ENCODE data around the gene LGALS3BP.
"Not testable (repeated sequence)": the region's sequence is repeated elsewhere in the genome, so short reads cannot be mapped to it uniquely, and the experiment has no call there.

LGALS3BP gene, protein sequence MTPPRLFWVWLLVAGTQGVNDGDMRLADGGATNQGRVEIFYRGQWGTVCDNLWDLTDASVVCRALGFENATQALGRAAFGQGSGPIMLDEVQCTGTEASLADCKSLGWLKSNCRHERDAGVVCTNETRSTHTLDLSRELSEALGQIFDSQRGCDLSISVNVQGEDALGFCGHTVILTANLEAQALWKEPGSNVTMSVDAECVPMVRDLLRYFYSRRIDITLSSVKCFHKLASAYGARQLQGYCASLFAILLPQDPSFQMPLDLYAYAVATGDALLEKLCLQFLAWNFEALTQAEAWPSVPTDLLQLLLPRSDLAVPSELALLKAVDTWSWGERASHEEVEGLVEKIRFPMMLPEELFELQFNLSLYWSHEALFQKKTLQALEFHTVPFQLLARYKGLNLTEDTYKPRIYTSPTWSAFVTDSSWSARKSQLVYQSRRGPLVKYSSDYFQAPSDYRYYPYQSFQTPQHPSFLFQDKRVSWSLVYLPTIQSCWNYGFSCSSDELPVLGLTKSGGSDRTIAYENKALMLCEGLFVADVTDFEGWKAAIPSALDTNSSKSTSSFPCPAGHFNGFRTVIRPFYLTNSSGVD

GRCh38 chr17:78979780-78980623 is at the start of gene LGALS3BP:
Gene LGALS3BP, minus strand, starts transcription at chr17:78979923. Its CDS starts 2,732 bp downstream, at chr17:78977191.
- DNase-seq (ENCODE audit: low read depth): peak; percentile 10

DNA sequence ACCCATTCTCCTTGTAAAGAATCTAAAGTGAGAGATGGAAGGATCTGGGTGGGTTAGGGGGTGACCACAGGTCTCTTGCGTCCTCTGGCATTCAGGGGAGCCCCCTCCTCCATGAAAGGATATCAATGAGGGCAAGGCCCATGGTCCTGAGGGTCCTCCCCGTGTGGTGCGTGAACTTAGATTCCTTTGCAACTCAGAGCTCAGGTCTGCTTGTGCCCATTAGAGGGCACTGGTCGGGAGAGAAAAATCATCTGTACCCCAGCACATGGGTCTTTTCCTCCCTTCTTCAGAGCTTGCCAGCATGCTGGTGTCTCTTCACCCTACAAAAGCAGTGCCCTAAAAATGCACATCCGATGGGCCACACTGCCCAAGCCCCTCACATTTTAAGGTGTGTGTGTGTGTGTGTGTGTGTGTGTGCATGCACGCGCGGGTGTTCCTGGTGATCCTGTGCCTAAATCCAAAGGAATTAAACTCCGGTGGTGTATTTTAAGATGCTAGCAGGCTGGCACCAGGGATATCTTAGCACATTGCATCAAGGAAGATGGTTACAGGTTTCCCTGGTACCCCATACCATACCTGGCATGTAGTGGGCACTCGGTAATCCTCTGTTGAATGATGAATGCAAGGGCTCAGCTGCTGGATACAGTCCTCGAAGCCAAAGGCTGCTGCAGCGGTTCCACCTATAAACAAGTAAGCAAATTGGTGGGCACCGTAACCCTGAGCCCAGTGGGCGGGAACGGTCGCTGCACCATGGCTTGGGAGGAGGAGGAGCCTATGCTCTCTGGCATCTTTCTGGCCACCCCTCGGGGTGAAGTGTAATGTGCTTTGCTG is 49.0 kb upstream of the LGALS3BP start:
- no peak for DNase-seq (ENCODE audit: low read depth)

DNA sequence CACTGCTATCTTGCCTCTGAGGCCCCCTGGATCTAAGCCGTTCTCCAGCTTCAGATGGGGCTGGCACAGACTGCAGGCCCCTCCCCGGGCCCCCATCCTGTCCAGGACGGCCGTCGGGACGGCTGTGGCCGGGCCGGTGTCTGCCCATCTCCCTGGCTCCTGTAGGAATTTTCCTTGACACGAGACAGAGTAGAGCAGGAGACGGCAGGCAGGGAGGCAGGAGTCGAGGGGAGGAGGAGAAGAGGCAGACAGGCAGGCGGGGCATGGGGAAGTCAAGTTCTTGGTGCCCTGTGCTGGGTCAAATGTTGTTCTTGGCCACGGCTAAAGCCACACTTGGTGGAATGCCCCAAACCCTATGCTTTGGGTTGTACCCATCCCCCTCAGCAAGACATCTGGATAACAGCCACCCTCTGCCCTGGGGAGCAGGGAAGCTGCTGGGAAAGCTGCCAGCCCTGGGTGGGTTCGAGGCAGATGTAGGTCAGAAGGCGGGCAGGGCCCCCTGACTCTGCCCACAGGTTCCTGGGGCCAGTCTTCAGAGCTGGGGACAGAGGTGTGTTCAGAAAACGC is 48.3 kb upstream of the LGALS3BP start:
- DNase-seq (ENCODE audit: low read depth): no peak

- DNase-seq (ENCODE audit: low read depth): no peak
These were observed 47.7 kb upstream of the LGALS3BP start for GRCh38 chr17:79027274-79027924.

DNA sequence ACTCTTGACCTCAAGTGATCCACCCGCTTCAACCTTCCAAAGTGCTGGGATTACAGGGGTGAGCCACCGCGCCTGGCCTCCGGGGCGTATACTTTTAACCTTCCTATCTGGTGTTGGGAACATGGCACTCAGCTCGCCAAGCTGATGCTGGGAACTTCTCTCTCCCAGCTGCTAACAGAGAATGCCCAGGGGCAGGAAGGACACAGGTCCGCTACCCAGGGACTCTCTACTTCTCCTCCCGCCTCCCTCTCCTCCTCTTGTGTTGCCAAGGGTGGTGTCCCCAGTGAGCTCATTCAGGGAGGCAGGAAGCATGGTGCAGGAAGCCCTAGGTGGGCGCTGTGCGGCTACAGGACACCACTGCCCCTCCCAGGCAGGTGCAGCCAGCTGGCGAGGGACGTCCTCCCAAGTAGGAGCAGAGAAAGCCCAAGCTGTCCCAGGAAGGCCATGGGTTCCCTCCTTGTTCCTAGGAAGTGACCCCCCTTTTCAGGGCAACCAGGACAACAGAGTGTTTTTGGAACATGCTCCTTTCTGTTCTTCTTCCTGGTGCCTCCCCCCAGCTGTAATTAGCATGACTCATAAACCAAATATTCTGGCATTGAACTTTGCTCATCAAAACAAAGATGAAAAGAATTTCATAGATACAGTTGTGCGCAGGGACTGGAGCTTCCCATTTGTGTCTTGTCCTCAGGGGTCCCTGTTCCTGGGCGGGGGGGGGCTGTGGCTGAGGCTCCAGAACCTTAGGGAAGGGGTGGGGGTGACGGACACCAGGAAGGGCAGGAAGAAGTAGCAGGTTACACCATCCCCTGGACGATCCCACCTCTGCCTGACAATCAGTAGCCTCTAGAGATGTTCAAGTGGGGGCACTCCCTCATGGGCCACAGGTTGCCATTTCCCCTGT is 46.9 kb upstream of the LGALS3BP start:
- DNase-seq (ENCODE audit: low read depth): no peak

DNA sequence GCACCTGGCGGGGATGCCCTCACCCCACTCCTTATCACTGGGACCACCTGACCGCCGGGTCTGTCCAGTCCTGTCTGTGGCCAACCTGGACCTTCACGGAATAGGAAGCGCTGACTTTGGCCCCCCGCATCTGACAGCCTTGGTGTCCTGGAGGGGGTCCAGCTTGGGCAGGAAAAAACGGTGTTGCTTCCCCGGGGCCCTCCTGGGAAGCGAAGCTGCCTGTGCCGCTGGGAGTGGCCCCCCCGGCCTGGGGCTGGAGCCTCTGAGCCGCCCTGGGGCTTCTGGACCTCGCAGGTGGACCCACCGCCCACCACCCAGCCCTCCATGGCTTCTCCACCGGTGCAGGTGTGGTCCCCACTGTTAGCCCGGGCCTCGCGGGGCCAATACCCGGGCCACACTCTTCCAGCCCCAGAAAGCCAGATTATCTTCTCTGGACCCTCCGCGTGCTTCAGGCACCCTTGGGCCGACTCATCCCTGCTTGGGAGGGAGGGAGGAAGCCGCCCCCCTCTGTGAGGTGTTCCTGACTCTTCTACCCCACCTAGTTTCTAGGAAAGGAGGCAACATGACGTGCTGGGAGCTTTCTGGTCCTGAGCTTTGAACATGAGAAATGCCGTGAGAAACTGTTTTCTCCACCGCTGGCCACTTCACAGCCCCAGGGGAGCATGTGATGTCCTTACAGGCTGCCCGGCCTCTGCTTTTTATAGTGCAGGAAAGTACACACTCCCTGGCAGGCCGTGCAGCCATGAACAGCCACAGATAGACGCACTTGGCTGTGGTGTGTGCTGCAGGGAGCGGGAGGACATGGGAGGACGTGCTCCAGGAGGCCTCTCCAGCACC is 45.4 kb upstream of the LGALS3BP start:
- no peak for DNase-seq (ENCODE audit: low read depth)

DNA sequence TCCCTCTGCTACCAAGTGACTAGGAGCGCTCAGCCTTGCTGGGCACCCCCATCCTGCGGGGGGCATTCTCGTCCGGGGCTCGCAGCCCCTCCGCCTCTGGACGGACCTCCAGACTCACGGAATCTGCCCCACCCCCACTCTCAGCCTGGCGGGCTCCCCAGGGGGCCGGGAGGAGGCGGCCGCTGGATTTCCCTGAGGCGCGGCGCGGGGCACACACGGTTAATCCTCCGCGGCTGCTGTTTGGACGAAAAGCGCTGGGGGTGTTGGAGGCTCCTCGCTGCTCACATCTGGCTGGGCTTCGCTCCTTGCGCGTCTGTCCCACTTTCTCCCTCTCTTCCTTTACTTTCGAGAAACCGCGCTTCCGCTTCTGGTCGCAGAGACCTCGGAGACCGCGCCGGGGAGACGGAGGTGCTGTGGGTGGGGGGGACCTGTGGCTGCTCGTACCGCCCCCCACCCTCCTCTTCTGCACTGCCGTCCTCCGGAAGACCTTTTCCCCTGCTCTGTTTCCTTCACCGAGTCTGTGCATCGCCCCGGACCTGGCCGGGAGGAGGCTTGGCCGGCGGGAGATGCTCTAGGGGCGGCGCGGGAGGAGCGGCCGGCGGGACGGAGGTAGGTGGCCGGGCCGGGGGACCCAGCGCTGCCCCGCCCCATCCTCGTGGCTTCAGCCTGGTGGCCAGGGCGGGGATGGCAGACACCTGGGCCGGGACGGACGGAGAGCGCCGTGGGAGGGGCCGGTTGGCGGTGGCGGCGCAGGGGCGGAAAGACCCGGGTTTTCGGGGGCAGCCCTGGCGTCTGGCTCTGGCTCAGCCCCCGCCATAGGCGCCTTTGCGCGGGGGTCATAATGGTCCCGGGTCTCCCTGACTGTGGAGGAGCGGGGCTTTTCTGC is 44.4 kb upstream of the LGALS3BP start, which contains the start of gene C1QTNF1:
Gene C1QTNF1, plus strand, starts transcription at position 284 of the 886 bp plus-strand sequence. CDS start 19,800 bp downstream, outside the sequence.
- no peak for DNase-seq (ENCODE audit: low read depth)

GRCh38 chr17:79023180-79023705 is 43.5 kb upstream of the LGALS3BP start:
- no peak for DNase-seq (ENCODE audit: low read depth)

GRCh38 chr17:79022507-79022991 is 42.8 kb upstream of the LGALS3BP start:
- no peak for DNase-seq (ENCODE audit: low read depth)

GRCh38 chr17:79021929-79022328 is 42.2 kb upstream of the LGALS3BP start:
- DNase-seq (ENCODE audit: low read depth): not testable (repeated sequence)

GRCh38 chr17:79020631-79021301 is 41.0 kb upstream of the LGALS3BP start:
- no peak for DNase-seq (ENCODE audit: low read depth)

DNA sequence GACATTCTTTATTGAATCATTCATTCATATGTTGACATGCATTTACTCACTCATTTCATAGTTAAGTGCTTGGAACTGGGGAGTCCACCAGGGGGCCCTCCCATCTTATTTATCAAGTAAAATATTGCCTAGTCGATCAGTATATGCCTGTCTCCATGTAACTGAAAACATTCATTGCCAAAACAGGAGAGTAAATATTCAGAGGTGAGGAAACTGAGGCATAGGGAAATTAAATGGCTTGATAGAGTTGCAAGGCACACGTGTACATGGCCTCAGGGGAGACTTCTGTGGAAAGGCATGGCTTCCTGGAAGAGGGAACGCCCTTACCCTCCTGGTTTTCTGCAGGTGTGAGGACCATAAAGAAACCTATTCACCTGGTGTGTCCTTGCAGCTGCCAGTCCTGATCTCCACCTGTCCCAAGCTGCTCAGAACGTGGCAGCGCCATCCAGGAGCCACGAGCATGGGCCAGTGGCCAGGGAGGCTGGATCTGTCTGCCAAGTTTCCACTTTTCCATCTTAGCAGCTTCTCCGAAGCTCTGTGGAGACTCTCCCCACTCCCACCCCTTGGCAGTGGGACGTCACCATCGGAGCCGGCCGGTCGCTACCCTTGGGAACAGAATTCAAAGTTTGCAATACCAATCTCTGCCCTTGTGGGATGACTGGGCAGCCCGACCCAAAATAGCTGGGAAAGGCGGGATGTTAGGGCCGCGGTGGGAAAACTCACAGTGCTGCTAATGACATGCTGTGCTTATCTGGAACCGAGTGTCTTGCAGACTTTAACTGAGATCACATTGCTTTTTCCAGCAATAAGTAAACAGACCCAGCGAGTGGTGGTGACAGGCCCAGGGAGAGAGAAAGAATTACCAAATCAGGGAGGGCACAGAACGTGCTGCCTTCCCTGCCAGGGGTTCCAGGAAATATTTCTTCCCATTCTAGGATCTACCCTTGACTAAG is 40.2 kb upstream of the LGALS3BP start:
- DNase-seq (ENCODE audit: low read depth): peak; percentile 32

GRCh38 chr17:79019261-79019631 is 39.5 kb upstream of the LGALS3BP start:
- DNase-seq (ENCODE audit: low read depth): no peak

DNA sequence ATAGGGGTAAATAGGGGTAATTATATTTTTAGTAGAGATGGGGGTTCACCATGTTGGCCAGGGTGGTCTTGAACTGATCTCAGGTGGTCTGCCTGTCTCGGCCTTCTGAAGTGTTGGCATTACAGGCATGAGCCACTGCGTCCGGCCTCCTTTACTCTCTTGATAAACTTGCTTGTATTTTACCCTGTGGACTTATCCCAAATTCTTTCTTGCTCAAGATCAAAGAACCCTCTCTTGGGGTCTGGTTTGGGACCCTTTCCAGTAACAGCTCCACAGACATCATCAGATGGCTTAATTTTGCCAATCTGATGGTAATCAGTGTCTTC is 38.6 kb upstream of the LGALS3BP start:
- DNase-seq (ENCODE audit: low read depth): no peak

DNA sequence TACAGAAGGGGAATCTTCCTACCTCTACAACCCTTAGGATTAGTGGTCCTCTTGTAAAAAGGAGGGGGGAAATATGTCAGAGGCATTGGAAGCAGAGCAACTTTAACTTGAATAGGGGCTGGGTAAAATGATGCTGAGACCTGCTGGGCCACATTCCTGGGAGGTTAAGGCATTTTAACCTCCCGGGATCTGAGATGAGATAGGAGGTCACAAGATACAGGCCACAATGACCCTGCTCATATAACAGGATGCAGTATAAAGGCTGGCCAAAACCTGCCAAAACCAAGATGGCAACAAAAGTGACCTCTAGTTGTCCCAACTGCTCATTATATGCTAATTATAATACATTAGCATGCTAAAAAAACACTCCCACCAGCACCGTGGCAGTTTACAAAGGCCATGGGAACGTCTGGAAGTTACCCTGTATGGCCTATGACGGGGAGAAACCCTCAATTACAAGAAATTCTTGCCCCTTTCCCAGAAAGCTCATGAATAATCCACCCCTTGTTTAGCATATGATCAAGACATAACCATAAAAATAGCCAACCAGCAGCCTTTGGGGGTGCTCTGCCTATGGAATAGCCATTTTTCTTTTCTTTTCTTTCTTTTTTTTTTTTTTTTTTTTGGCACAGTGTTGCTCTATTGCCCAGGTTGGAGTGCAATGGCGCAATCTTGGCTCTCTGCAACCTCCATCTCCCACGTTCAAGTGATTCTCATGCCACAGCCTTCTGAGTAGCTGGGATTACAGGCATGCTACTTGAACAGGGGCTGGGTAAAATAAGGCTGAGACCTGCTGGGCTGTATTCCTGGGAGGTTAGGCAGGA is 38.0 kb upstream of the LGALS3BP start:
- no peak for DNase-seq (ENCODE audit: low read depth)

Measured in stimulated activated CD4-positive, alpha-beta T cell treated with anti-CD3 and anti-CD28 coated beads, Interleukin-2, amount 100 ng/mL, for 4 hours (primary cell).